Mesothelial cell of epicardium (in vitro differentiated cells): Measurements from ENCODE around the gene STAT1. TPM values are rescaled to one million over a fixed set of nuclear protein-coding genes. Genes with fewer than 3 reads are reported as not detected.

ENCODE experiments used
- DNase-seq, 2 experiments: peaks; one replicate each; pipeline ENCODE4 v3.0.0; 2021; ENCODE audit warnings: low spot score in 2 of 2; ENCODE audit not compliant: unreplicated experiment in 2 of 2
- H3K27ac Mint-ChIP-seq: 2 replicates; pipeline ENCODE4 v1.8.0; 2021; ENCODE audit warnings: mixed read lengths
- H3K27me3 Mint-ChIP-seq: 2 replicates; pipeline ENCODE4 v1.8.0; 2021; ENCODE audit warnings: low read depth, mixed read lengths
- H3K36me3 Mint-ChIP-seq: 2 replicates; pipeline ENCODE4 v1.8.0; 2021; ENCODE audit warnings: mixed read lengths
- H3K4me1 Mint-ChIP-seq: 2 replicates; pipeline ENCODE4 v1.8.0; 2021; ENCODE audit warnings: mixed read lengths
- H3K4me3 Mint-ChIP-seq: 2 replicates; pipeline ENCODE4 v1.8.0; 2021; ENCODE audit warnings: mild to moderate bottlenecking, moderate library complexity, mixed read lengths
- H3K9me3 Mint-ChIP-seq: 2 replicates; pipeline ENCODE4 v1.8.0; 2021; ENCODE audit warnings: mixed read lengths
- CTCF ChIP-seq: fragments of 200-600 bp; sonication (generic); IDR thresholded peaks from one replicate; pipeline ENCODE4 v1.5.0; 2021; ENCODE audit warnings: antibody characterized with exemption; ENCODE audit not compliant: unreplicated experiment
- total RNA-seq: library from RNA; stranded (reverse); gene quantifications from 3 replicates; pipeline ENCODE4 v1.2.1, GENCODE V29; 2021

The STAT1 gene
- total RNA-seq, 1 donor from 2014 or later = 106 TPM

GRCh38 chr2:190981733-190982132 is 32.2 kb downstream of the STAT1 start:
- H3K36me3 Mint-ChIP-seq = peaks cover 76% of the 10 kb centered on the region
- H3K4me3 Mint-ChIP-seq = no peak overlapping the region
- H3K27ac Mint-ChIP-seq = peak overlapping the region; percentile 96
- no peaks in the 10 kb centered on the region for H3K9me3 Mint-ChIP-seq
- H3K27me3 Mint-ChIP-seq = no peaks in the 10 kb centered on the region
- peaks cover 34% of the 10 kb centered on the region for H3K4me1 Mint-ChIP-seq
- no peak for DNase-seq
- no peak for TF ChIP-seq CTCF

GRCh38 chr2:190981333-190981732 is 32.6 kb downstream of the STAT1 start:
- no peaks in the 10 kb centered on the region for H3K27me3 Mint-ChIP-seq
- no peaks in the 10 kb centered on the region for H3K9me3 Mint-ChIP-seq
- DNase-seq = no peak
- peaks cover 78% of the 10 kb centered on the region for H3K36me3 Mint-ChIP-seq
- no peak overlapping the region for H3K4me3 Mint-ChIP-seq
- H3K4me1 Mint-ChIP-seq = peaks cover 34% of the 10 kb centered on the region
- TF ChIP-seq CTCF = no peak
- H3K27ac Mint-ChIP-seq = peak overlapping the region; percentile 96

GRCh38 chr2:190980630-190981209 is 33.3 kb downstream of the STAT1 start:
- H3K36me3 Mint-ChIP-seq = peaks cover 77% of the 10 kb centered on the region
- H3K9me3 Mint-ChIP-seq = no peaks in the 10 kb centered on the region
- no peak for DNase-seq
- H3K4me1 Mint-ChIP-seq = peaks cover 34% of the 10 kb centered on the region
- peak overlapping the region; percentile 45 for H3K4me3 Mint-ChIP-seq
- no peaks in the 10 kb centered on the region for H3K27me3 Mint-ChIP-seq
- H3K27ac Mint-ChIP-seq = peak overlapping the region; percentile 96
- no peak for TF ChIP-seq CTCF

GRCh38 chr2:190979906-190980629 is 33.9 kb downstream of the STAT1 start:
- H3K9me3 Mint-ChIP-seq = no peaks in the 10 kb centered on the region
- TF ChIP-seq CTCF = no peak
- peaks cover 34% of the 10 kb centered on the region for H3K4me1 Mint-ChIP-seq
- H3K36me3 Mint-ChIP-seq = peaks cover 77% of the 10 kb centered on the region
- DNase-seq = peak; percentile 62 to 83
- H3K27ac Mint-ChIP-seq = peak overlapping the region; percentile 96
- peak overlapping the region; percentile 45 for H3K4me3 Mint-ChIP-seq
- H3K27me3 Mint-ChIP-seq = no peaks in the 10 kb centered on the region

GRCh38 chr2:190978389-190979053 is 35.5 kb downstream of the STAT1 start:
- no peak overlapping the region for H3K27ac Mint-ChIP-seq
- H3K4me1 Mint-ChIP-seq = peaks cover 41% of the 10 kb centered on the region
- no peaks in the 10 kb centered on the region for H3K9me3 Mint-ChIP-seq
- peaks cover 77% of the 10 kb centered on the region for H3K36me3 Mint-ChIP-seq
- no peak for DNase-seq
- H3K27me3 Mint-ChIP-seq = no peaks in the 10 kb centered on the region
- no peak for TF ChIP-seq CTCF
- no peak overlapping the region for H3K4me3 Mint-ChIP-seq
